NCI-H2171 (cell line): Measurements from ENCODE around the gene TCP1.
"Not testable (repeated sequence)": the region's sequence is repeated elsewhere in the genome, so short reads cannot be mapped to it uniquely, and the experiment has no call there.

ENCODE experiments used
- DNase-seq: peaks from one replicate; lab custom pipeline; 2025; lab: John Stamatoyannopoulos, UW

Gene TCP1

GRCh38 chr6:159789377-159790148 is at the start of gene TCP1:
TCP1 (minus strand) TSS chr6:159789602; CDS start chr6:159789468, 134 bp downstream.
- peak; percentile 98 for DNase-seq

- no peak for DNase-seq
These were observed 48.8 kb upstream of the TCP1 start for GRCh38 chr6:159838020-159838744.

DNA sequence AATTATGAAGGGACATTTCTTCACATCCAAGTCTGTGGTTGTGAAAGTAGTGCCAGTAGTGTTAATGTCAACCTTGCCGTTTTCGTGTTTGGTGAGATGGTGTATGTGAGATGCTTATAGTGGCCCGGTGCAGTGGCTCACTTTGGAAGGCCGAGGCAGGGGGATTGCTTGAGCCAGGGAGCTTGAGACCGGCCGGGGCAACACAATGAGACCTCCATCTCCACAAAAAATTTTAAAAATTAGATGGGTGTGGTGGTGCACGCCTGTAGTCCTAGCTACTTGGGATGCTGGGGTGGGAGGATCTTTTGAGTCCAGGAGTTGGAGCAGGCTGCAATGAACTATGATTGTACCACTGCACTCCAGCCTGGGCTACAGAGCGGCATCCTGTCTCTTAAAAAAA is 48.1 kb upstream of the TCP1 start:
- no peak for DNase-seq

DNA sequence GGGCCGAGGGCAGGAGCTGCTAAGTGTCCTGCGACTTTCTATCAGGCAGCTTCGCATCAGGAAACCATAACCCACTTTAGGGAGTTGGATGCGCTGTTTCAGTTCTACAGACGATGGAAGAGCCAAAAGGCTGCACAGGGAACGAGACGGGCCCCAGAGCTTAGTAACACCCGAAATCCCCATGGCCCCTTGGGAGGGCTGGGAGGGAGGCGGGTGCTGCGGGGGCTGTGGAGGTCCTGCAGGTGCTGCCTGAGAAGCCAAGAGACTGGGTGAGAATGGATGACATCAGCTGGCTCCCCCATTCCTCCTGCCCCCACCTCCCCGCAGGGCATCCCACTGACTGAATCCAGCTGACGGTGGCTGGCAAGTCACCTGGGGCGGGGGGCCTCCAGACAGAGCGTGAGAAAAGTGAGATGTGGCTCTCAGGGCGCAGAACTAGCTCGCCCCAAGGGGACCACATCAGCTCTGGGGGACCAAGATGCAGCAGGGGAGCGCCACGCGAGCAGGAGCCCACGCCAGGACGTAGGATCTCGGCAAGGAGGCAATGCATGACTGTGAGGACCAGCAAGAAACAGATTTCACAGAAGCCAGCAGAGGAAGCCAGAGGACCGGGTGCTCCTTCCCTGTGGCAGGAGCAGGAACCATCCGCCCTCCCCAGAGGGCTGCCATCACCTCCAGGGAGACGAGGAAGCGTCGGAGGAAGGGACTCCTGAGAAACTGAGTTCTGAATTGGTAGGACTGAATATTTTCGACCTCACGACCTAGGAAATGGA is 47.5 kb upstream of the TCP1 start:
- no peak for DNase-seq

DNA sequence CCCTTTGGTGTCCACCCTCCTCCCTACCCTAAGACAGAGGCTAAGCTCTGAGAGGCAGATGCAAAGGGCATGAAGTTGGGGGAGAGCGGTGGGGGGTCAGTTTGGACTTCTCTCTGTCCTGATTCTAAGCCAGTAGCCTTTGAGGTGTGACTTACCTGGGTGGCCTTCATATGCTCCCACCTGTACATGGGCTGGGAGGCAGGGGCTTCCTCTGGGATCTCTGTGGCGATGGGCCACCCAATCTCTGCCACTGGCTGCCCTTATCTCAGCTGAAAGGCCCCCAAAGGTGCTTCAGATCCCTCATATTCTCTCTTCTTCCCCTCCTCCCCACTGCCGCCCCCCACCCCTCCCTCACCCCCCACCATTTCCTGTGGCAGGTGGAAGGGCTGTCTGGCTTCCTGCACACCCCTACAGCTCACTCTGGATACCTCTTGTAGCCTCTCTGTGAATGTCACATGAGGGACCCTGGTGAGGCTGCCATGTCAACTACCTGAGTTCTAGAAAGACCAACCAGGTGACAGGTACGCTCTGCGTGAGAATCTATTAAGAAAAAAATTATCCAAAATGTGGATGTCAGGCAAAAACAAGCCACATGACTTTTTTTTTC is 44.7 kb upstream of the TCP1 start:
- DNase-seq, result no peak

- DNase-seq, result no peak
These were observed 44.2 kb upstream of the TCP1 start for GRCh38 chr6:159833556-159833955.

DNA sequence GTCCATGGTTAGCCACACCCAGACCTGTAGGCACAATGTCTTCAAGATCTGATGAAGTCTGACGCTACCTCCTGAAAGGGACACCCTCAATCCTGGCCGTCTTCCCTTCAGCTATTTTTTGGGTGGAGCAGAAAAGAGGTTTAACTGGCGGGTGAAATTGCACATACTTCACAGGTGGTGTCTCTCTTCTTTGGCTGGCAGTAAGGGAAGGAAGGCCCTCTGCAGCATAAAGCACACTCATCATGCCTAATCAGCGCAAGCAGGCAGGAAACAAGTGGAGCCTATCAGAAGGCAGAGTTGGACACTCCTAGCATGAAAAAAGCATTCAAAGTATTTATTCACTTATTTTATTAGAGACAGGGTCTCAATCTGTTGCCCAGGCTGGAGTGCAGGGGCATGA is 43.5 kb upstream of the TCP1 start:
- no peak for DNase-seq

DNA sequence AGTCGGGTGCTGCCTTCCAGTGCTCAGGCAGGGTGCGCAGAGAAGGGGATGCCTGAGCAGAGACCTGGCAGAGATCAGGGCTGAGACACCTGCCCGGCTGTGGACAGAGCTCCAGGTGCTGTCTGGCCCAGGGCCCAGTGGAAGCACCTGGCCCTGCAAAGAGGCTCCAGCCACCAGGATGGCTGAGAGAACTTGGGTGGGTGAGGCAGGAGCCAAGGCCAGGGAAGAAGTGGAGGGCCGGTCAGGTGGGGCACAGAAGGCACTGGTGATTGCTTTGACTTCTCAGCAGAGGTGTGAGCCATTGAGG is 41.9 kb upstream of the TCP1 start:
- no peak for DNase-seq

- DNase-seq, result no peak
These were observed 41.3 kb upstream of the TCP1 start for GRCh38 chr6:159830501-159831372.

DNA sequence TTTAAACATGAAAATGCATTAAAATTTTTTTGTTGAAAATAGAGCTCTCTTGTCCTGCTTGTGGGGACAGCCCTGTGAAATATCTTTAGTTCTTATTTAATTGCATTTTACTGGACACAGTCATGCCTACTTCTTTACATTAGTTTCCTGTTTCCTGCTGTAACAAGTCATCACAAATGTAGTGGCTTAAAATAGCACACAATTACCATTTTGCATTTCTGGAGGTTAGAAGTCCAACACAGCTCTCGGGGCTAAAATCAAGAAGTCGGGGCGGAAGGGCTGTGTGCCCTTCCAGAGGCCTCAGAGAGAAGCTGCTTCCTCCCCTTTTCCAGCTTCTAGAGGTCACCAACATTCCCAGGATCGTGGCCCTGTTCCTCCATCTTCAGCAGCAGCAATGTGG is 40.1 kb upstream of the TCP1 start:
- DNase-seq, result no peak

DNA sequence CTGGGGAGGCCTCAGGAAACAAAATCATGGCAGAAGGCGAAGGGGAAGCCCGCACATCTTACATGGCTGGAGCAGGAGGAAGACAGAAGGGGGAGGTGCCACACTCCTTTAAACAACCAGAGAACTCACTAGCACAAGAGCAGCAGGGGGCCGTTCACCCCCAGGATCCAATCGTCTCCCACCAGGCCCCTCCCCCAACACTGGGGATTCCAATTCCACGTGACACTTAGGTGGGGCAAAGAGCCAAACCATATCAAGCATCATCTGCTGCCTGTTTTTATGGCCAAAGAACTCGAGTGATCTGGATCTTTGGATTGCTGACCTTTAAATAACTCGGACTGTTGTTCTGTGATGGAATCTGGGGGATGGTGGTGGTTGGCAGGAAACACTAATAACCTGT is 38.7 kb upstream of the TCP1 start:
- no peak for DNase-seq

DNA sequence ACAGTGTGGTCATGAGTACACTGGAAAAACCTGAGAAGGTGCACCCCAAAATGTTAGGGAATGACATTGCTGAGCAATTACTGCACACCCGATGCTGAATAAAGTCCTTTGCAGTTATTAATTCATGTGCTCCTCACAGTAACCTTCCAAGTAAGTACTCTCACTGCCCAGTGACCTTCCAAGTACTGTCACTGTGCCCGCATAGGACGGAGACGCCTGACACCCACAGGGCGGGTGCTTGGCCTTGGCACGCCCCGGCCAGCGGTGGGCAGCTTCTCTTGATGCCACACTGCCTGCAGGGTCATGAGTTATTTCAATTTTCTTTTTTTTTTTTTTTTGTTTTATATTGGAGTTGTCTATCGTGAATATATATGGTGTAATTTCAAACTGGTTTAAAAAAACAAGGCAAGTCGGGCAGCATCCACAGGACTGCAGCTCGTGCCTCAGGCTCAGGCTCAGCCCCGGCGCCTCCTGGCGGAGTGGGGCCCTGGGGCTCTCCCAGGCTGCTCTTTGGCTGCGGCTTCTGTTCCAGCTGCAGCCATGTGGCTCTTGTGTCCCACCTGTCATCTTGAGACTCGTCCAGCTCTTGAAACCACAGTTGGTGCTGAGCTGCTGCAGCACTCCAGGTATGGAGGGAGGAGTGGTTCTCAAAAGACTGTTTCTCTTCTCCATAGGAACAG is 37.7 kb upstream of the TCP1 start:
- peak; percentile 59 for DNase-seq

DNA sequence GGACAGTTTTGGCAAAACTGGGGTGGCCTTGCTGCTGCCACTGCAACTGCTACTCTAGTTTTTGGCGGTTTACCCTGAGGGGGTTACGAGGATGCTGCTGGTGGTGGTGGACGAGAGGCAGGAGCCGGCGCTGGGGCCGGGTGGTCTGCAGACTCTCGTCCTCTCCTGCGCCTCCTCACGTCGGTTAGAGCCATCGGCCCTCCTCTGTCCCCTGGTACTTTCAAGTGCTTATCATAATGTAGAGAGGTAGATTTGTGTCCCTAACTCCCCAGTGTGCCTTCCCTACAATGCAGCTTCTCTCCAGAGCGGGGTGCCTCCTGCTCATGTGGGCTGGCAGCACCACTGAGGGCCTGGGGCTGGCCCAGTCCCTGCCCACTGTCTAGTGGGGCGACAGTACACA is 36.6 kb upstream of the TCP1 start:
- no peak for DNase-seq

- not testable (repeated sequence) for DNase-seq
These were observed 35.3 kb upstream of the TCP1 start for GRCh38 chr6:159824690-159825089.

DNA sequence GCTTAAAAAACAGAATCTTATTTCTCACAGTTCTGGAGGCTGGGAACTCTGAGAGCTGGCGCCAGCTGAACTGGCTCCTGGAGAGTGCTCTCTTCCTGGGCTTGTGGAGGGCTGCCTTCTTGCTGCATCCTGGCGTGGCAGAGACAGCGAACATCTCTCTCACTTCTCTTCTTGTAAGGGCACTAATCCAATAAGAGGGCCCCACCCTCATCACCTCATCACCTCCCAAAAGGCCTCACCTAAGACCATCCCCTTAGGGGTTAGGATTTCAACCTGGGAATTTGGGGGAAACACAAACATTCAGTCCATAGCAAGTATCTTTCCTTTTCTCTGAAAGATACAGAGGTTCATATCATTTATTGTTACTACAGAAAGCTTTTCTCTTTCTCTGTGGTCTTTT is 34.6 kb upstream of the TCP1 start:
- no peak for DNase-seq

- DNase-seq, result no peak
These were observed 32.3 kb upstream of the TCP1 start for GRCh38 chr6:159821726-159822125.

- DNase-seq, result no peak
These were observed 31.7 kb upstream of the TCP1 start for GRCh38 chr6:159821122-159821521.

- DNase-seq, result no peak
These were observed 30.7 kb upstream of the TCP1 start for GRCh38 chr6:159819932-159820640.

DNA sequence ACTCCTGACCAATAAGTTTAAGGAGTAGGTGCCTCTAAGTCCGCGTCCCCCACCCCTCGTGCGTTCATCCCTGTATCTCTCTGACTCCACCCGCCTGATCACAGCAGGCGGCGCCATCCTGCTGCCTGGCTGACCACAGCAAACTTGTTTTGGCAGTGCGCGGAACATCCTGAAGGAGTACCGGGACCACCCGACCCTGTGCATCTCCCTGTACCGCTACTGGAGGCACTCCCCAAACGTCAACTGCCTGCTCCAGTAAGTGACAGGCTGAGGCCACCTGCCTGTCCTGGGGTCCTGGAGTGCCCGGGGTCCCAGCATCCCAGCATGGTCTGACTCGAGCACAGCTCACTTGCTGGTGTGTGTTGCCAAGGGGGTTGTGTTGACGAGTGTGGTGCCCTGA is 29.7 kb upstream of the TCP1 start:
- DNase-seq, result no peak

DNA sequence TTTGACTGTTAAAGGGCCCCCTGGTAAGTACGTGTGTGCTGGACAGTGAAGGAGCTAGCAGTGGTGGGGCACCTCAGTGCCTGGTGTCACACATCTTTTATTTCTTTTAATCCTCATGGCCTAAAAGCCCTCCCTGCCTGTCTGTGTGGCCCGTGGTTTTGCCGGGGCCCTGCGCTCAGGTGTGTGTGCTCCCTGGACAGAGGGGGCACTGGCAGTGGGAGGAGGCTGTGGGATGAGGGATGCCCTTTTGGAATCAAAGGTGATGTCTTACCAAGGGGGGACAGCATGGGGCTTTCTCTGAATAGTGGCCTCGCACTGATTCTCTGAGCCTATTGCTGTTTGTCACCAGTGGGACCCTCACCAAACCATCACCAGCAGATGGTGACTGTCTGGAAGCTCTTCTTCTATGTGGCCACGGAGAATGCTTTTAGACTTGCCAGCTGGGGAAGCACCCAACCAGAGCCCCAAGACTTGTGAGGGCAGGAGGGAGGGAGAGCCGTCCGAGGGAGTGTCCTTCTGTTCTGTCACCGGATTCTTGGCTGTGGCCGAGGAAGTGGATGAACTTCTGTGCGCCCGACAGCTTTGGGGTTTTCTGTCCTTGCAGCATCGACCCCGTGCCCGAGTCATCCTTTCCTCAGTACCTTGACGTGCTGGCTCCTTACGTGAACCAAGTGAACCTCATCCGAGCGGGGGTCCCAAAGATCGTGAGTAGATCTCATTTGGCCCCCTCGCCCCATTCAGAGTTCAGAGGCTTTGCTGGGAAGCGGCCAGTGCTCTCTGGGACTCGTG is 28.7 kb upstream of the TCP1 start:
- DNase-seq, result no peak
